Ascending aorta (tissue), 2 donors: Measurements from ENCODE around the gene RPIA. TPM values are rescaled to one million over a fixed set of nuclear protein-coding genes. Genes with fewer than 3 reads are reported as not detected.
A peak's percentile ranks its signal among the peaks of the same experiment; 100 is the strongest.

Experiments
- DNase-seq, 2 donors: peaks; one replicate each; pipeline ENCODE4 v3.0.0-alpha.2; 2019; ENCODE audit warnings: low spot score in 2 of 2
- H3K27ac ChIP-seq, 2 donors: fragments of 200-600 bp; sonication (generic); one replicate each; pipeline ENCODE4 v1.5.1; 2016 to 2017; ENCODE audit warnings: mild to moderate bottlenecking in 1 of 2
- H3K27me3 ChIP-seq: fragments of 200-600 bp; sonication (generic); one replicate; pipeline ENCODE4 v1.5.1; 2017
- H3K36me3 ChIP-seq, 2 donors: fragments of 200-600 bp; sonication (generic); one replicate each; pipeline ENCODE4 v1.5.1; 2016
- H3K4me1 ChIP-seq, 2 donors: fragments of 200-600 bp; sonication (generic); one replicate each; pipeline ENCODE4 v1.5.1; 2016 to 2017; ENCODE audit warnings: mild to moderate bottlenecking in 1 of 2
- H3K4me3 ChIP-seq, 2 donors: fragments of 200-600 bp; sonication (generic); one replicate each; pipeline ENCODE4 v1.5.1; 2016 to 2017; ENCODE audit warnings: mild to moderate bottlenecking in 1 of 2
- H3K9me3 ChIP-seq, 2 donors: fragments of 200-600 bp; sonication (generic); one replicate each; pipeline ENCODE4 v1.5.1; 2016
- intact Hi-C: fragments of 100-400 bp; cut with DNase I; formaldehyde crosslinking; loops from one replicate; pipeline ENCODE4 v1.15.1; 2023
- total RNA-seq: library from RNA; depleted of rRNA; stranded (reverse); fragments of >200 nt; gene quantifications from one replicate; pipeline ENCODE4 v1.1.0, GENCODE V29; 2016
- TF ChIP-seq, protein P1 (sequence below), 3 experiments: fragments of 200-600 bp in 2 of 3; fragments of 450-650 bp in 1 of 3; sonication (generic) in 2 of 3; IDR thresholded peaks; one replicate each; pipeline ENCODE4 v1.5.1; 2016 to 2019; ENCODE audit warnings: antibody characterized with exemption in 3 of 3, mild to moderate bottlenecking in 1 of 3, moderate library complexity in 1 of 3

Gene RPIA
- total RNA-seq, 1 donor from 2014 or later, result 4.4 TPM

GRCh38 chr2:88657131-88657530, 34.3 kb upstream of the RPIA start:
- TF ChIP-seq, protein P1, sequence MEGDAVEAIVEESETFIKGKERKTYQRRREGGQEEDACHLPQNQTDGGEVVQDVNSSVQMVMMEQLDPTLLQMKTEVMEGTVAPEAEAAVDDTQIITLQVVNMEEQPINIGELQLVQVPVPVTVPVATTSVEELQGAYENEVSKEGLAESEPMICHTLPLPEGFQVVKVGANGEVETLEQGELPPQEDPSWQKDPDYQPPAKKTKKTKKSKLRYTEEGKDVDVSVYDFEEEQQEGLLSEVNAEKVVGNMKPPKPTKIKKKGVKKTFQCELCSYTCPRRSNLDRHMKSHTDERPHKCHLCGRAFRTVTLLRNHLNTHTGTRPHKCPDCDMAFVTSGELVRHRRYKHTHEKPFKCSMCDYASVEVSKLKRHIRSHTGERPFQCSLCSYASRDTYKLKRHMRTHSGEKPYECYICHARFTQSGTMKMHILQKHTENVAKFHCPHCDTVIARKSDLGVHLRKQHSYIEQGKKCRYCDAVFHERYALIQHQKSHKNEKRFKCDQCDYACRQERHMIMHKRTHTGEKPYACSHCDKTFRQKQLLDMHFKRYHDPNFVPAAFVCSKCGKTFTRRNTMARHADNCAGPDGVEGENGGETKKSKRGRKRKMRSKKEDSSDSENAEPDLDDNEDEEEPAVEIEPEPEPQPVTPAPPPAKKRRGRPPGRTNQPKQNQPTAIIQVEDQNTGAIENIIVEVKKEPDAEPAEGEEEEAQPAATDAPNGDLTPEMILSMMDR (IDR thresholded peaks at IDR 0.05), result no peak
- DNase-seq, result no peak
- intact Hi-C loops, result no loop called here
- Histone ChIP-seq H3K4me3 (no peak overlapping the region), H3K27ac (peak overlapping the region; percentile 45 to 73), H3K36me3 (no peaks in the 10 kb centered on the region), H3K27me3 (no peaks in the 10 kb centered on the region), H3K4me1 (peaks cover 0 to 9% of the 10 kb centered on the region in 2 donors), H3K9me3 (no peaks in the 10 kb centered on the region)

GRCh38 chr2:88658326-88658725, 33.1 kb upstream of the RPIA start:
- DNase-seq, result no peak
- intact Hi-C loops, result no loop called here
- no peaks in the 10 kb centered on the region for H3K27me3 ChIP-seq
- TF ChIP-seq, protein P1 (IDR thresholded peaks at IDR 0.05), result no peak
- peak overlapping the region; percentile 55 to 62 for H3K27ac ChIP-seq
- no peaks in the 10 kb centered on the region for H3K36me3 ChIP-seq
- H3K4me1 ChIP-seq, result peaks cover 0 to 9% of the 10 kb centered on the region in 2 donors
- H3K4me3 ChIP-seq, result no peak overlapping the region
- H3K9me3 ChIP-seq, result no peaks in the 10 kb centered on the region

DNA sequence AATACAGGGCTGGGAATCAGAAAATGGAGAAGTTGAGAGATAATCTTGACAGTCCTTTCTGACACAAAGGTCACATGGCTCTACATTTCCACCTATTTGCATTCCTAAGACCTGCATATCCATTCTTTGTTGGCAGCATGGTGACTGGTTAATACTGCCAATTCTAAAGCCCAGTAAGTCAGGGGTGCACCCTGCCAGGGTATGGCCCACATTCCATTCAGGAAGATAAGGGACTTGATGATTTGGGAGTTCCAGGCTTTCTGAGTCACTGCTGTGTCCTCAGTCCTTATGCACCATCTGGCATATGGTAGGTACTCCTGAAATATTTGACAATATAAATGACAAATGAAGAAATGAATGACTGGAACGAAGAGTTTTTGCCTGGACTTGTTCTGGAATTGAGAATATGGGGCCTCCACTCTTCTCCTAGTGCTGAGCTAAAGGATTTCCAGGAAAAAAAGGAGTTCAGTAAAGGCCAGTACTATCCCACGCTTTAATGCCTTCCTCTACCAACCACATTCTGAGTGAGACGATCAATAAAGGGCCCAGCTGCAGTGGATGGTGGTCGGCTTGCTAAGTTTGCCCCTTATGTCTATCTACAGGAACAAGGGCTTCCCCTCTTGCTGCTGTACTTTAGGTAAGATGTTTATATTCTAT, 32.5 kb upstream of the RPIA start:
- no peaks in the 10 kb centered on the region for H3K27me3 ChIP-seq
- intact Hi-C loops, result no loop called here
- H3K36me3 ChIP-seq, result no peaks in the 10 kb centered on the region
- H3K4me1 ChIP-seq, result peaks cover 0 to 9% of the 10 kb centered on the region in 2 donors
- no peak overlapping the region for H3K4me3 ChIP-seq
- TF ChIP-seq, protein P1 (IDR thresholded peaks at IDR 0.05), result no peak
- no peak for DNase-seq
- H3K9me3 ChIP-seq, result no peaks in the 10 kb centered on the region
- peak overlapping the region; percentile 55 to 62 for H3K27ac ChIP-seq

DNA sequence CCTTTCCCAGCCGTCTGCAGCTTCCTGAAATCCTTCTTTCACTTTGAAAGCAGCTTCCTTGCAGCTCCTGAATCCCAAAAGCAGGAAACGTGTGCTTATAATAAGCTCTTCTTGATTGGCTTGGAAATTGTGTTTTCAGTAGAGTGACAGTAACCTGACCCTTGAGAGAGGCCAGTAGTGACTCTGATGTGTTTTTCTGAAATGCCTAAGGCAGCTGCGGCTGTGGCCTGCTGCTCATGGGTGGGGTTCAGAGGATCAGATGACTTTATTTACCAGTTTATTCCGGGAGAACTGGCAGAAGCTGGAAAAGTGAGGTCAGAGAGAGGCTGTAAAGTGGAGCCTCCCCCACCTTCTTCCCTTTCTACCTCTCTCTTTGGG, 31.9 kb upstream of the RPIA start:
- no peak for DNase-seq
- peak overlapping the region; percentile 55 to 62 for H3K27ac ChIP-seq
- intact Hi-C loops, result no loop called here
- no peaks in the 10 kb centered on the region for H3K36me3 ChIP-seq
- H3K4me3 ChIP-seq, result no peak overlapping the region
- H3K9me3 ChIP-seq, result no peaks in the 10 kb centered on the region
- H3K4me1 ChIP-seq, result peaks cover 0 to 9% of the 10 kb centered on the region in 2 donors
- TF ChIP-seq, protein P1 (IDR thresholded peaks at IDR 0.05), result no peak
- H3K27me3 ChIP-seq, result no peaks in the 10 kb centered on the region

- Histone ChIP-seq H3K4me3 (no peak overlapping the region), H3K27me3 (no peaks in the 10 kb centered on the region), H3K27ac (no peak overlapping the region), H3K4me1 (peaks cover 0 to 9% of the 10 kb centered on the region in 2 donors), H3K36me3 (no peaks in the 10 kb centered on the region), H3K9me3 (no peaks in the 10 kb centered on the region)
- intact Hi-C loops, result no loop called here
- DNase-seq, result no peak
- TF ChIP-seq, protein P1 (IDR thresholded peaks at IDR 0.05), result no peak
Observed at GRCh38 chr2:88660622-88661021, 30.9 kb upstream of the RPIA start.

DNA sequence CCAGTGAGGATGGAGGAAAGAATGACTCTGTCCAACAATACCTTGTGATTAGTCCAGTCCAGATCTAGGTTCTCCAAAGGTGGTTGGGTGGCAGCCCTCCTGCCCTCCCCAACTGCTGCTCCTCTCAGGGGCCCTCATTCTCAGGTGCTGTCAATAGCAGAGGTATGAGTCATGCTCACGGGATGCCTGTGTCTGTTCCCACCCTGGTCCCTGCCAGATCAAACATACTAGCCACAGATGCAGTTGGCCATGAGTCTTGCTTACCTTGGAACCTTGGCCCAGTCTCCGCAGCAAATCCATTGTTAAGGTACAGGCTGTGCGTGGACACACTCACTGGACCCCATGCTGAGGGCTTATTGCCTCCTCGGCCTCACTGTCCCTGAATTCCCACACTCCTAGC, 24.9 kb upstream of the RPIA start:
- Histone ChIP-seq H3K9me3 (no peaks in the 10 kb centered on the region), H3K4me1 (no peaks in the 10 kb centered on the region), H3K4me3 (no peak overlapping the region), H3K27me3 (no peaks in the 10 kb centered on the region), H3K27ac (no peak overlapping the region), H3K36me3 (no peaks in the 10 kb centered on the region)
- intact Hi-C loops, result no loop called here
- TF ChIP-seq, protein P1 (IDR thresholded peaks at IDR 0.05), result no peak
- no peak for DNase-seq
